CD4-positive, alpha-beta T cell treated with Interleukin-6 for 4 hours (primary cell): Measurements from ENCODE around the gene CAB39L.

ENCODE experiments used
- DNase-seq: peaks from one replicate; pipeline ENCODE4 v3.0.0-alpha.2; 2020; ENCODE audit warnings: mixed read lengths

Gene CAB39L

DNA sequence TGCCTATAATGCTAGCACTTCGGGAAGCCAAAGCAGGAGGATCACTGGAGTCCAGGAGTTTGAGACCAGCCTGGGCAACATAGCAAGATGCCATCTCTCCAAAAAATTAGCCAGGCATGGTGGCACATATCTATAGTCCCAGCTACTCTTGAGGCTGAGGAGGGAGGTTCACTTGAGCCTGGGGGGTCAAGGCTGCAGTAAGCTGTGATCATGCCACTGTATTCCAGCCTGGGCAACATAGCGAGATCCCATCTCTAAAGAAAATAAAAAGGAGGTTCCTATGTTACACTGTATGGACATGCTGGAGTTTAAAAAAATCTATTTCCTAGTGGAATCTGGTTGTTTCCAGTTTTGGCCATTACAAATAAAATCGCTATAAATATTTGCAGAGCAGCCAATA is 2.6 kb downstream of the CAB39L start:
- no peak for DNase-seq

DNA sequence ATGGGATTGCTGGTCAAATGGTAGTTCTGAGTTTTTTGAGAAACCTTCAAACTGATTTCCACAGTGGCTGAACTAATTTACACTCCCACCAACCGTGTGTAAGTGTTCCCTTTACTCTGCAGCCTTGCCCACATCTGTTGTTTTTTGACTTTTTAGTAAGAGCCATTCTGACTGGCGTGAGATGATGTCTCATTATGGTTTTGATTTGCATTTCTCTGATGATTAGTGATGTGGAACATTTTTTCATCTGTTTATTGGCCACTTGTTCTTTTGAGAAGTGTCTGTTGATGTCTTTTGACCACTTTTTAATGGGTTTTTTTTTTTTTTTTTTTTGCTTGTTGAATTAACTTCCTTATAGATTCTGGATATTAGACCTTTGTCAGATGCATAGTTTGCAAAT is 4.3 kb downstream of the CAB39L start:
- no peak for DNase-seq

DNA sequence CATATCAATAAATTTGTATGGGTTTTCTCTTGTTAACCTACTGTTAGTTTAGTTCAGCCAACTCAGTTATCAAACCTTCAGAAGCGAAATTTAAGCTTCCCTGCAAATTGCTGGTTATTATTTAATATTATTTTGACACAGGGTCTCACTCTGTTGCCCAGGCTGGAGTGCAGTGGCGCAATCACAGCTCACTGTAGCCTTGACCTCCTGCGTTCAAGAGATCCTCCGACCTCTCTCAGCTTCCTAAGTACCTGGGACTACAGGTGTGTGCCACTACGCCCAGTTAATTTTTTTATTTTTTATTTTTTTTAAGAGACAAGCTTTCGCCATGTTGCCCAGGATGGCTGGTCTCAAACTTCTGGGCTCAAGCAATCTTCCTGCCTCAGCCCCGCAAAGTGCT is 6.2 kb downstream of the CAB39L start:
- no peak for DNase-seq

DNA sequence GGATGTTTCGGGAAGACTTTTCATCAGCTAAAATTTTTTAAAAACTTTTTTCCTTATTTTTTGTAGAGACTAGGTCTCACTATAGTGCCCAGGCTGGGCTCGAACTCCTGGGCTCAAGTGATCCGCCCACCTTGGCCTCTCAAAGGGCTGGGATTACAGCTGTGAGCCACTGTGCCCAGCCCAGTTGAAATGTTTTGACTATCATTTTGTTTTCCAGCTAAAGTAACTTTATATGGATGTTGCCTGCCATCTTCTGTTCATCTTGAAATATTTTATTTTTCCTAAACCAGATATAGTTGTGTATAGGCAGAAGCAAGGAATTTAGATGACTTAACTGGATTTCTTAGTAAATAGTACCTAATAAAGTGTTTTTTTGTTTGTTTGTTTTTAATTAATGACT is 7.0 kb downstream of the CAB39L start:
- no peak for DNase-seq

DNA sequence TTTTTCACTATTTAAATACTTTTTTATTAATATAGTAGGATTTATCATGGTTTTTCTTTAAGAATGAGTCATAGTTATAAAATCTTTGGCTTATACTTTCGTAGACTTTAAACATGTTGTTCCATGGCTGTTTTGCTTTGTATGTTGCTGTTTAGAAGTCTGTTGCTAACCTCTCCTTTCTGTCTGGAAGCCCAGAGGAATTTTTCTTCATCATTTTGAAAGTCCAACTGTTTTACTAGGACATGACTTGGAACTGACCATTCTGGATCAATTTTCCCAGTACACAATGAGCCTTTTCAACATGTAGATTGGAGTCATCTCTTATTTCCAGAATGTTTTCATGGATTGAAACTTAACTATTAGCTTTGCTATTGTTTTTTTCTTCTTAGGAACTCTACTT is 7.9 kb downstream of the CAB39L start:
- DNase-seq = no peak

DNA sequence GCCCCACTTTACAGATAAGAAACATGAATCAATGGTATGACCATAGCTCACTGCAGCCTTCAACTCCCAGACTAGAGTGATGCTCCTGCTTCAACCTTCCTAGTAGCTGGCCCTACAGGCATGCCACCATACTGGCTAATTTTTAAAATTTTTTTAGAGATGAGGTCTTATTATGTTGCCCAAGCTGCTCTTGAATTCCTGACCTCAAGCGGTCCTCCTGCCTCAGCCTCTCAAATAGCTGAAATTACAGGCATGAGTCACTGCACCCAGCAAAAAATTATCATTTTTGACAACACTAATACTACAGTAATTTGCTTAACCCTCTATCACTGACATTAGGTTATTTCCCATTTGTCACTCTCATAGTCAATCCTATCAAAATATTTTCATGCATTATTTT is 14.7 kb downstream of the CAB39L start:
- DNase-seq = no peak

DNA sequence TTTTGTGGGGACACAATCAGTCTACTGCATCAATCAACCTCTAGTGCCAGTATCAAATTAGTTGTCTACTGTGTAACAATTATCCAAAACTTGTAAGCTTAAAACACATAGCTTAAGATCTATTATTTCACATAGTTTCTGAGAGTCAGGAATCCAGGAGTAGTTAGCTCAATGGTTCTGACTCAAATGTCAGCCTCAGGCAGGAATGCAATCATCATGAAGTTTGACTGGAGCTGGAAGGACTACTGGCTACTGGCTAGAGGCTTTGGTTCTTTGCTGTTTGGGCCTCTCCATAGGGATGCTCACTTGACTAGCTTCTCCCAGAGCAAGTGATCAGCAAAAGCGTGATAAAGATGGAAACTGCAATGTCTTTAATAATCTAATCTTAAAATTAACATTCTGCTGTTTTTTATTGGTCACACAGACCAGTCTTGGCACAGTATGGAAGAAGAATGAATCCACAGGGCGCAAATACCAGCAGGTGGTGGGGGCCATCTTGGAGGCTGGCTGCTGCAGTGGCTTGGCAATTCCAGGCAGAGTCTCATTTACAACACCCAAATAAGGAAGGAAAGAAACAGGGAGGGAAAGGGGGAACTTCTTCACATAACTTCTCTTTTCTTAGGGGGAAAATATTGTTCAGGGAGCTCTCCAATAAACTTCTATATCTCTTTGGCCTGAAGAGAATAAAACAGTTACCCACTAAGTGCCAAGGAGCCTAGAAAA is 15.7 kb downstream of the CAB39L start:
- no peak for DNase-seq

DNA sequence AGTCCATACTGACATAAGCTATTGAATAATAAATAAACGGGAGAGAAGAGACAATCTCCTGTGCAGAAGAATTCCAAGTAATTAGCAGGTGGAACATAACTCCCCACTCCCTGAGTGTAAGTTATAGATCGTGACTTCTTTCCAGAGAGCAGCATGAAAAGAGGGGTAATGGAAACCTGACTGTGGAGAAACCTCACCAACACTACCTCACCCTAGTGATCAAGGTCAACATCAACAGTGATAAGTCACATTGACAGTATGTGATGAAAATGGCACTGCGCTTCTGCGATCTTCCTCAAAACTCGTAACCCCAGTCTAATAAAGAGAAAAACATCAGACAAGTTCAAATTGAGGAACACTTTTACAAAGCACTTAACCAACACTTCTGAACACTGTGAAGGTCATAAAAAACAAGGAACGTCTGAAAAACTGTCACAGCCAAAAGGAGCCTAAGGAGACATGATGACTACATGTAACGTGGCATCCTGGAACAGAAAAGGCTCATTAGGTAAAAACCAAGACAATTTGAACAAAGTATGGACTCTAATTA is 19.8 kb downstream of the CAB39L start:
- DNase-seq = no peak

DNA sequence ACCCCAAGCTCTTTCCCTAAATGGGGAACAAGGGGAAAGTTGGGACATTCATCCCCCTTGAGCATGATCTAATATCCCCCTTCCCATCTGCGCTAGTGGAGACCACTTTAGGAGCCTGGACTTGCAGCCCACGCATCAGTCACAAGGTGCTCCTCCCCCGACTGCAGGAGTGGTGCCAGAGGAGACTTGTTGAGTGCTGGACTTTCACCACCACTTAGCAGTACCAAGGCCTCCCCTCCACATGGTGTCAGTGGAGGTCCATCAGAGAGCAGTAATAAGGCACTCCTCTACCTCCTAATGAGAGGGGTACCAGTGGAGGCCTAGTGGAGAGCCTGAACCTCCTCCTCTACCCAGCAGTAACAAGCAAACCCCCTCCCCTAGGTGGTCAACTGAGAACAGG is 22.5 kb downstream of the CAB39L start:
- peak; percentile 37 for DNase-seq

DNA sequence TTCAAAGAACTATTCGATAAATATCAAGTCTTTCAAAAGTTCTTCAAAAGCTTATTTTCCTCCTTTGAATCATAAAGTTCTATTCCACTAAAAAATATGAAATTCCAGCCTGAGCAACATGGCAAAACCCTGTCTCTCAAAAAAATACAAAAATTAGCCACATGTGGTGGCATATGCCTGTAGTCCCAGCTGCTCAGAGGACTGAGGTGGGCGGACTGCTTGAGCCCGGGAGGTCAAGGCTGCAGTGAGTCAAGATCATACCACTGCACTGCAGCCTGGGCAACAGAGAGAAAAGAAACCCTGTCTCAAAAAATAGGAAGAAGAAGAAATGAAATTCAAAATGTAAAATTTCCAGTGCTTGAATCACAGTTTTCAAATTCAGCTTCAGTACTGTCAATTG is 24.6 kb downstream of the CAB39L start:
- DNase-seq = no peak

DNA sequence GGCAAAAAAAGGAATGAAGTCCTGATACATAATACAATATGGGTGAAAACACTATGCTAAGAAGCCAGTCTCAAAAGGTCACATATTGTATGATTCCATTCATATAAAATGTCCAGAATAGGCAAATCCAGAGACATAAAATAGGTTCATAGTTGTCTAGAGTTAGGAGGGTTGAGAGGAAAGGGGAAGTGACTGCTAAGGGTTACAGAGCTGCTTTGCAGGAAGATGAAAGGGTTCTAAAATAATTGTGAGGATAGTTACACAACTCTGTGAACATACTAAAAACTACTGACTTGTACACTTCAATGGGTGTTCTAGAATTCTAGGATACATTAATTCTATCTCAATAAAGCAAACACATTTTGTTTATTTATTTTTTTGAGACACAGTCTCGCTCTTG is 25.7 kb downstream of the CAB39L start:
- DNase-seq = no peak

DNA sequence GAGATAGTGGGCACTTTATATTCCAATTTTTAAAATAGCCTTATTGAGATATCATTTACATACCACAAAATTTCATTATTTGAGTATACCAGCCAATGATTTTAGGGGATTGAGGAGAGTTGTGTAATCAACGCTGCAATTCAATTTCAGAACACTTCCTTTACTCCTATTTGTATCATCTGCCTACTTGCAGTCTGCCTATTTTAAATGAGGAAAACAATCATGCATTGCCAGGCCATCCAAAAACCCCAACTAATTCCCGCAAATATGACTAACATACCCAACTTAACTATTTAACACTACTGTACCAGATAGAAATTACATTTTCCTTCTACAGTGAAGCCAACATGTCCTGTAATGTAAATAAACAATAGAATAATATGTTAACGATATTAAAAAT is 26.7 kb downstream of the CAB39L start:
- DNase-seq = no peak

DNA sequence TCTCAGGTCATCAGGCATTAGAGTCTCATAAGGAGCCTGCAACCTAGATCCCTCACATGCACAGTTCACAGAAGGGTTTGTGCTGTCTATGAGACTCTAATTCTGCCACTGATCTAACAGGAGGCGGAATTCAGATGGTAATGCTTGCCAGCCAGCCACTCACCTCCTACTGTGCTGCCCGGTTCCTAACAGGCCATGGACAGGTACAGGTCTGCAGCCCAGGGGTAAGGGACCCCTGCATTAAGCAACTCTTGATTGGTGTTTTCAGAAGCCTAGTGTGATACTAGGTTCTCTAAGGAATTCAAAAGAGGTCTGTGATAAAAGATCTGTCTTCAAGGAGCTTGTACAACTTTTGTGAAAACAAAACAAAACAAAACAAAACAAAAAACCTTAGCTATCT is 31.1 kb downstream of the CAB39L start:
- DNase-seq = no peak

DNA sequence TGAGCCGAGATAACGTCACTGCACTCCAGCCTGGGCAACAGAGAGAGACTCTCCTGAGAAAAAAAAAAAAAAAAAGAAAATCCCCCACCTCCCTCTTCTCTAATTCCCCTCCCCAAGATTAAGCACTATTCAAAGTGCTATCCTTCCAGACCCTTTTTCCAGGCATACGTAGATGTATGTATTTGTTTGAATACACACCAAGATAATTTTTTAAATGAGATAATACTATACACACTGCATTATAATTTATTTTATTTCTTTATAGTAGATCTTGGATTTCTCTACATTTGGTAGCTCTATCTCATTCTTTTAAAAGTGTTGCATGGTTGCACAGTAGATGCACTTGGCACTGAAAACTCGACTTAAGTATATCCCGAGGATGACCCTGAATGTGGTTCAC is 32.5 kb downstream of the CAB39L start:
- DNase-seq = no peak

DNA sequence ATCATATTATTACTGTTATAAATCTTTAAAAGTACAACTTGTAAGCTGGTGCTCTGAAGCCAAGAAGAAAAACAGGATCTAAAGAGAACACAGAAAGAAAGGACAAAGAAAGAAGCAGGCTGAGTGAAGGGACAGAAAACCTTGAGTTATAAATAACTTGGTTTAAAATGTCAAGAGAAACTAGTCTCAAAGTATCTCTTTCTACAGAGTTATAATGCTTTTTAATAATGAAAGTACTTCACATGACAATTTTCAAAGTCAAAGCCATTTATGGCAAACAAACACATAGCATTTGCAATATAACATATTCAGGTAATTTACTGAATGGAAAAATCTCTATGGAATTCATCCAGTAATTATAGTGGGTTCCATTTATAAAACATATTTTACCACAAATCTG is 33.4 kb downstream of the CAB39L start:
- no peak for DNase-seq

DNA sequence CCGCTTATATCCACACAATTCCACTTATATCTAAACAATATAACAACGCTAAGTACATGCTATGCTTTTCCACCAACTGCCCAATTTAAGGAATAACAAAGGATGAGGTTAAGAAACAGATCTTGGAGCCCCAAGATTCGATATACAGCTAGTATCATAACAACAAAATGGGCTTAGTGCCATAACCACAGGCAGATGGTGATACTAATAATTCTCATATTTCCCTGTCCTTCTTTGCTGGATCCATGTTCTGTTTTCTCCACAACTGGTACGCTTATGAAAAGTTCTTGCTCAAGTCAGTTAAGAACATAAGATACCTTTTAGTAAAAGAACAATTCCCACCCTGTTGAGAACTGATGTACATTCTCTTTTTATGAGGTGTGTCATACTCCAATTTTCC is 33.9 kb downstream of the CAB39L start:
- DNase-seq = no peak

DNA sequence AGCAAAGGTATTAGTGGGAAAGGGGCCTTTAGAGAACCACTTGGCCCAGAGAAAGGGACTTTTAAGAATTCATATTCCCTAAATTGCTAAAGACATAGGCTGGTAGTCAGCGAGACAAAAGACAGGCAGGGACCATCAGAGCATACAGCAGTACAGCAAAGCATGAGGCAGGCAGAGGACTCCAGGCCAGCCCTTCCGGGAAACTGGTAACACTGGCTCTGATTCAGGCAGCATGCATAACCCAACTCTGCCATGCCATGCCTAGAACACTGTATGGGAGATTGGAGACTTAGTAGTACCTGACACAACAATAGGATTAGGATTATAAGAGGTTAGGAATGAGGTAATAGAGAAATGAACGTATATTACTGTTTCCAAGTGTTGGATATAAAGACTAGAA is 34.9 kb downstream of the CAB39L start:
- no peak for DNase-seq

DNA sequence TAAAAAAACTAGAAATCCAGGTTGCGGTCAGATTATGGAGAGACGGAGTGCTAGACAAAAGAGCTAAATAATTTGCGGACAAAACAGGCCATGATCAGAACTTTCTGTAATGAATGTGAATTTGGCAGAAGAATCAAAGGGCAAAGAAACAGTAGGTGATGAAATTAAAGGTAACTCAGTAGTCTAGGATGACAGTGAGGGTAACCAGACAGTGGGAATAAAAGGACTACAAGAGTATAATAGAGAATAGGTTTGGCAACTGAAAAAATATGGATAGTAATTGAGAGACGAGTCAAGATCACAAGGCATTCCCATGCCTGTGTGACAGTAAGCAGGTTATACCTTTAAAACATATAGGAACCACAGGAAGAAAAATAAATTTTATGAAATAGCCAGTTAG is 35.9 kb downstream of the CAB39L start:
- DNase-seq = no peak

DNA sequence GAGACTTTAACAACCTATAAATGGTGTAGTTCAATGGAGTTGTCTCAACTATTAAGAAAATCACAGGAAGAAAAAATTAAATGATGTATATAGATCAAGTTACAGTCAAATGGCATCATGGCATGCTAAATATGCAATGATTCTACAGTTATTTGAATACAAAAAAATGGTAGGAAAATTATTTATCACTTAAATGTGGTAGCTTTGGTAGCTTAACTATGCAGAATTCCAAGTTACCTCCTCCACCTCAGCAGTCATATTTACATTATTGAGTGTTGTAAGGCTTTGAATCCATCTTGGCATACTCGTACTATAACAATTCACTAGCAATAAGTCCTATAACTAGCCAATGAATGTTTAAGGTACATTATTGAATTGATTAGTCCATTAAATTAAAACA is 36.8 kb downstream of the CAB39L start:
- no peak for DNase-seq

DNA sequence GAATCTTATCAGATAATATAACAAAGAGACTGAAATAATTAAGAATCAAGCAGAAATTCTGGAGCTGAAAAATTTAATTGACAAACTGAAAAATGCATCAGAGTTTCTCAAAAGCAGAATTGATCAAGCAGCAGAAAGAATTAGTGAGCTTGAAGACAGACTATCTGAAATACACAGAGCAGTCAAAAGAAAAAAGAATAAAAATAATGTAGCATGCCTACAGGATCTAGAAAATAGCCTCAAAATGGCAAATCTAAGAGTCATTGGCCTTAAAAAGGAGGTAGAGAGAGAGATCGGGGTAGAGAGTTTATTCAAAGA is 39.2 kb downstream of the CAB39L start:
- no peak for DNase-seq

DNA sequence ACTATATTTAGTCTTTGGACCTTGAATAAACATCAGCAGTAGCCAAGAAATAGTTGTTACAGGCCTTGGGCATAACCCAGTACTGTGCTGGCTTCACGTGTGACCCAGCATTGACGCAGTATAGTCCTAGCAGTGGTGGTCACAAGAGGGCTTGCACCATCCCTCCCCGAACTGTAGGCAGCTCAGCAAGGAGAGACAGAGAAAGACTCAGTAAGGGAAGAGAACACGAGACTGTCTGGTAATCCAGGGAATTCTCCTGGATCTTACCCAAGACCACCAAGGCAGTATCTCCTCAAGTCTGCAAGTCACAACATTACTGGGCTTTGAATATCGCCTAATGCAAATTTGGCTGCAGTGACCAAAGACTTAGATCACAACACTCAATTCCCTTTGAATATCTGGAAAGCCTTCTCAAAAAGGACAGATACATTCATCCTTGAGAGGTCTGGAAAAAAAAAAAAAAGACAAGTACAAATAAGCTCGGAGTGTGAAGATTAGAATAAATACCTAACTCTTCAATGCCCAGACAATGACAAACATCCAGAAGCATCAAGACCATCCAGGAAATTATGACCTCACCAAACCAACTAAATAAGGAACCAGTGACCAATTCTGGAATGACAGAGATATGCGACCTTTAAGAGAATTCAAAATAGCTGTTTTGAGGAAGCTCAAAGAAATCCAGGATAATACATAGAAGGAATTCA is 39.7 kb downstream of the CAB39L start:
- no peak for DNase-seq

DNA sequence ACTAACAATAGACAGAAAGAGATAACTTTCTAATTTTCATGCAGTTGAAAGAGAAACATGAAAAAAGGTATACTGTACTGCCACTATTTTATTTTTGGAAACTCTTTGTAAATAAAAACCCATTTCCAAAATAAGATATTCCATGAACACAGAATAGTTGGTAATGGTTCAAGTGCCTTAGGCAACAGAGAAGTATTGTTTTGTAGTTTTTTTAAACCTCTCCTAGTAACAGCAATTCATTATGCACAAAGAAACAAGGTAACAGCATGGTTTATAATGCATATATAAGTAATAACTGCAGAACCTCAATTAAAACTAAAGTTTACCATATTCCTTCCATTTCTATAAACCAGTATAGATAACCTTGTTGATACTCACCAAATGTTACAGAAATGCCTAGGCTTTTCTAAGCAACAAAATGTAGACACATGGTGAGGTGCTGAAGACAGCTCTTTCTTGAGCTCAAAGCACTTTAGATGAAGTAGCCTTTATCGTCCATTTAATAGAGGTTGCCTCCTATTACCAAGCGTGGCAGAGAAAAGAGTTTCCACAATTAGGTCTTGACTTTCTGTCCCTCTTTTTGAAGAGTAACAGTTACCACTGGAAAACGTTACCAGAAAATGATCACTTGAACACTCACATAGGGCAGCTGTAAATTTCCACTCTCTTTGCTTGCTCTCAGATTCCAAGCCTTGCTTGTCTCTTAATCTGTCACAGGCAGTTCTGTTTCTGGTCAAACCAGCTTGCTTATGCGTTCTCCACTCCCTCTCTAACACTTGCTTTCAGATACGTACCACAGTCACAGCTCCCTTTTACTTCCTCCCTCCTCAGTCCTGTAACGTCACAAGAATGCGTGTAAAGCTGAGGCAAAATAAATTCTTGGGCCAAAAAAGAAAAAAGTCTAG is 42.9 kb downstream of the CAB39L start:
- no peak for DNase-seq

DNA sequence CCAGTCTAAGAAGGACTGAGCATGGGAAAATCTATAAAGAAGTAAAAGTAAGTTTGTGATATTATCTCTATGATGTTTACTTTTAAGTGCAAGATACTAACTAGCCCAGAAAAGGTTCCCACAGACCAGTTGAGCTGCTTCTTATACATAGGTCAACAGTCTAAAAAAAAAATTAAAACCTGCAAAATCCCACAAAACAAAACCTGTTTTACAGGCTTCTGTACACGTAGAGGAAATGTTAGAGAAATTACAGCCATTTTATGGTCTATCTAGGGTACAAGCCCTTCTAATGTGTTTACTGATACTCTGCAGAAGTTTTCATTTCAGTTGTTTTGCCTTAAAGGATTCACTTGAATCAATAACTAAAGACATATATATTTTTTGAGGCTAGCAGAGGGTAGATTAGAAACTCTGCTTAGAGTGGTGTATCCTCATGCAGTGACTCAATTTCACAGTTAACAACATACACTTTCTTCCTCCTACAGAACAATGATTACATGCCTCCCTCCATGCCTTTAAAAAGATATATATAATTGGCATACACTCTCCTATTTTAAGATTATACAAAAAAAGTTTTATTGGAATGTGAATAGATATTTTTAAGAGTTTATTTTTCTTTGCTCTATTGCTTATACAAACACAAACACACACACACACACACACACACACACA is 43.9 kb downstream of the CAB39L start:
- no peak for DNase-seq
